Small intestine (tissue), 7 donors: ENCODE data around the gene SLC4A5. TPM values are rescaled to one million over a fixed set of nuclear protein-coding genes. Genes with fewer than 3 reads are reported as not detected.
A peak's percentile ranks its signal among the peaks of the same experiment; 100 is the strongest.
"Not testable (repeated sequence)": the region's sequence is repeated elsewhere in the genome, so short reads cannot be mapped to it uniquely, and the experiment has no call there.

Experiments
- DNase-seq, 2 donors: peaks; one replicate each; pipeline versions ENCODE4 v3.0.0 to v3.0.0-alpha.2; 2013
- FAIRE-seq: peaks from 2 replicates; lab custom pipeline; 2012; peaks lifted over from hg19 to GRCh38; lab: Jason Lieb, UNC
- H3K27ac ChIP-seq, 3 donors: one replicate each; pipeline ENCODE4 v1.5.1; 2013; ENCODE audit warnings: low read length in 2 of 3, mild to moderate bottlenecking in 2 of 3, control low read depth in 1 of 3, inconsistent platforms in 1 of 3, low read depth in 1 of 3, moderate library complexity in 1 of 3
- H3K27me3 ChIP-seq, 3 donors: one replicate each; pipeline ENCODE4 v1.6.1; 2013; ENCODE audit warnings: low read length in 3 of 3, inconsistent platforms in 1 of 3; ENCODE audit not compliant: control insufficient read depth in 3 of 3, insufficient read depth in 3 of 3
- H3K36me3 ChIP-seq, 3 donors: one replicate each; pipeline ENCODE4 v1.6.1; 2013; ENCODE audit warnings: low read length in 3 of 3, inconsistent platforms in 1 of 3, low read depth in 1 of 3, mild to moderate bottlenecking in 1 of 3, moderate library complexity in 1 of 3; ENCODE audit not compliant: control insufficient read depth in 3 of 3, insufficient read depth in 2 of 3
- H3K4me1 ChIP-seq, 3 donors: one replicate each; pipeline ENCODE4 v1.6.1; 2013; ENCODE audit warnings: low read length in 2 of 3, inconsistent platforms in 1 of 3, low read depth in 1 of 3, mild to moderate bottlenecking in 1 of 3, moderate library complexity in 1 of 3; ENCODE audit not compliant: control insufficient read depth in 3 of 3, insufficient read depth in 2 of 3
- H3K4me3 ChIP-seq, 3 donors: one replicate each; pipeline ENCODE4 v1.5.1; 2013; ENCODE audit warnings: low read length in 3 of 3, control low read depth in 1 of 3, inconsistent platforms in 1 of 3, low read depth in 1 of 3, mild to moderate bottlenecking in 1 of 3, moderate library complexity in 1 of 3
- H3K9me3 ChIP-seq, 2 donors: one replicate each; pipeline ENCODE4 v1.6.1; 2013; ENCODE audit warnings: low read depth in 1 of 2, low read length in 1 of 2; ENCODE audit not compliant: control insufficient read depth in 2 of 2, insufficient read depth in 1 of 2
- WGBS, 3 donors: extraction: QIAGEN DNeasy Blood & Tissue Kit; methylation state at CpG; one replicate each; pipeline ENCODE4 v1.1.7; 2013; 5-methylcytosine and 5-hydroxymethylcytosine counted together
- polyA plus RNA-seq, 4 donors: library from polyadenylated mRNA; stranded (reverse) in 3 of 4; unstranded in 1 of 4; fragments of 200-250 nt in 3 of 4; fragments of 120-200 nt in 1 of 4; gene quantifications; one replicate each; pipeline versions ENCODE4 v1.2.1 to v1.2.3, GENCODE V29; 2013
- donor health status: healthy with polysubstance abuse.
- donor health status: control.
- donor health status: control.
- donor health status: Bipolar disorder and iron deficiency.
- donor health status: healthy.

The SLC4A5 gene
- polyA plus RNA-seq, 4 donors = 0.43 to 2.0 (median 0.59) TPM; not detected in 1

GRCh38 chr2:74244286-74244685, 98.9 kb downstream of the SLC4A5 start:
- Histone ChIP-seq H3K36me3 (no peaks in the 10 kb centered on the region), H3K4me3 (no peak overlapping the region), H3K4me1 (no peaks in the 10 kb centered on the region), H3K9me3 (no peaks in the 10 kb centered on the region), H3K27ac (no peak overlapping the region), H3K27me3 (no peaks in the 10 kb centered on the region)
- DNase-seq (no peak), FAIRE-seq (no peak)
- WGBS, 3 donors = 86 to 91% (median 90%) methylated on average over 3 of the region's 3 CpGs

DNA sequence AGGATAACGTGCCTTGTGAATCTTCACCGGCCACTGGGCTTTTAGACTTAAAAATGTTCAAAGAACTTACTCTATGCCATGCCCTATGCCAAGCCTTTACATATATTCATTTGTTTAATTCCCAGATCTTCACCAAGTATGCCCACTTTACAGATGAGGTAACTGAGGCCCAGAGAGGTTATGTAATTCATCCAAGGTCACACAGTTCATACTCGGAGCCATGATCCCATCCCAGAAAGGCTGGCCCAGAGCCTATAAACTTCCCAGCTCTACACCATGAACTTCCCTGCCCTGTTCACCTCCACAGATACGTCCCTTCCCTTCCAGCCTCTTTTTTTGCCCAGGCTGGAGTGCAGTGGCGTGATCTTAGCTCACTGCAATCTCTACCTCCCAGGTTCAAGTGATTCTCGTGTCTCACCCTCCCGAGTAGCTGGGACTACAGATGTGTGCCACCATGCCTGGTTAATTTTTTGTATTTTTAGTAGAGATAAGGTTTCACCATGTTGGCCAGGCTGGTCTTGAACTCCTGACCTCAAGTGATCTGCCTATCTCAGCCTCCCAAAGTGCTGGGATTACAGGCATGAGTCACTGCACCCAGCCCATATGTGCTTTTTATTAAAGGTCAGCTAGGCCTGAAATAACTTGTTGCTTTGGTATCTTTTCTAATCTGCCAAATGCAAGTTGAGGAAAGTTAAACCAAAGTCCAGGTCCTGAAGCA, 100.7 kb downstream of the SLC4A5 start:
- FAIRE-seq = no peak

GRCh38 chr2:74239346-74239745, 103.9 kb downstream of the SLC4A5 start:
- DNase-seq = no peak
- Histone ChIP-seq H3K36me3 (no peaks in the 10 kb centered on the region), H3K9me3 (peaks cover 0 to 2% of the 10 kb centered on the region in 2 donors), H3K4me1 (no peaks in the 10 kb centered on the region), H3K27me3 (no peaks in the 10 kb centered on the region), H3K4me3 (no peak overlapping the region), H3K27ac (no peak overlapping the region)
- 81 to 87% (median 82%) methylated on average over 7 of the region's 7 CpGs for WGBS, 3 donors
- no peak for FAIRE-seq

More for the DNA sequence above, 100.7 kb downstream of the SLC4A5 start:
- no peak overlapping the region for H3K27ac ChIP-seq
- H3K4me1 ChIP-seq = no peaks in the 10 kb centered on the region
- peak in 1 of 2 donors; percentile 57 for DNase-seq
- no peaks in the 10 kb centered on the region for H3K27me3 ChIP-seq
- H3K4me3 ChIP-seq = no peak overlapping the region
- H3K9me3 ChIP-seq = peaks cover 0 to 2% of the 10 kb centered on the region in 2 donors
- H3K36me3 ChIP-seq = no peaks in the 10 kb centered on the region
- 68 to 81% (median 75%) methylated on average over 7 of the region's 7 CpGs for WGBS, 3 donors

DNA sequence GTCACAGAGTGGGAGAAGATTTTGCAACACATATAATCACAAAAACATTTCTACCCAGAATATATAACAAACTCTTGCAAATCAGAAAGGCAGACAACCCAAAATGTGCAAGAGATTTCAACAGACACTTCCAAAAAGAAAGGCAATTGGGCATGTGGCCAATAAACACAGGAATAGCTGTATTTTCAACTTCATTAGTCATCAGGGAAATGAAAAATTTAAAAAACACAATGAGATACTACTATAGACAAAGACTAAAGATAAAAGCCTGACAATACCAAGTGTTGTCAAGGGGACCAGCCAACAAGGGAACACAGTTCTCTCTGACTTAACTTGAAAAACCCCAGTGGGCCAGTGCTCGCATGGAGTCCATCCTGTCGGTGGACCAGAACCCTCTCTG, 104.3 kb downstream of the SLC4A5 start:
- no peak overlapping the region for H3K27ac ChIP-seq
- no peaks in the 10 kb centered on the region for H3K36me3 ChIP-seq
- FAIRE-seq (no peak), DNase-seq (no peak)
- H3K4me1 ChIP-seq = no peaks in the 10 kb centered on the region
- peaks cover 0 to 2% of the 10 kb centered on the region in 2 donors for H3K9me3 ChIP-seq
- H3K4me3 ChIP-seq = no peak overlapping the region
- H3K27me3 ChIP-seq = no peaks in the 10 kb centered on the region
- WGBS, 3 donors = 85 to 93% (median 89%) methylated on average over 2 of the region's 2 CpGs

DNA sequence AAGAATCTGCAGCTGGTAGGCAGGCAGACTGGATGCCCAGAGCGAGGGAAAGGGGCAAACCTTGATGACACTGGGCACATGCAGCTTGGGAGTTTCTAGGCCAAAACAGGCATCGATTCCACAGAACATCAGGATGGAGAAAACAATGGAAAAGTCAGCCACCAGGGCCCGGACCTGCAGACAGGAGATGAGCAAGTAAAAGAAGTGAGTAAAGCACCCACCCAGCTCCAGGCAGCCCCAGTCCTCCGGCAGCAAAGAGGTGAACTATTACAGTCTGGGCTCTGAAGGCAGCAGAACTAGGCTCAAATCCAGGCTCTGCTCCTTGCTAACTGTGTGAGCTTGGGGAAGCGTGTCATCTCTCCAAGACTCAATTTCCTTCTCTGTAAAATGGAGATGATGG, 108.2 kb downstream of the SLC4A5 start:
- Histone ChIP-seq H3K4me3 (no peak overlapping the region), H3K9me3 (peaks cover 0 to 2% of the 10 kb centered on the region in 2 donors), H3K27me3 (no peaks in the 10 kb centered on the region), H3K36me3 (no peaks in the 10 kb centered on the region), H3K4me1 (no peaks in the 10 kb centered on the region), H3K27ac (no peak overlapping the region)
- no peak for DNase-seq
- FAIRE-seq = no peak
- WGBS, 3 donors = 91 to 94% (median 92%) methylated on average over 5 of the region's 5 CpGs

- DNase-seq (no peak), FAIRE-seq (no peak)
- H3K27ac ChIP-seq = no peak overlapping the region
- H3K4me1 ChIP-seq = no peaks in the 10 kb centered on the region
- H3K4me3 ChIP-seq = no peak overlapping the region
- H3K36me3 ChIP-seq = no peaks in the 10 kb centered on the region
- no peaks in the 10 kb centered on the region for H3K27me3 ChIP-seq
- no peaks in the 10 kb centered on the region for H3K9me3 ChIP-seq
These were observed 109.6 kb downstream of the SLC4A5 start for GRCh38 chr2:74233648-74234047.

- H3K27ac ChIP-seq = no peak overlapping the region
- no peak for FAIRE-seq
- no peak for DNase-seq
- H3K36me3 ChIP-seq = no peaks in the 10 kb centered on the region
- no peak overlapping the region for H3K4me3 ChIP-seq
- H3K27me3 ChIP-seq = no peaks in the 10 kb centered on the region
- H3K4me1 ChIP-seq = no peaks in the 10 kb centered on the region
- H3K9me3 ChIP-seq = no peaks in the 10 kb centered on the region
- WGBS, 3 donors = 91 to 92% (median 92%) methylated on average over 6 of the region's 6 CpGs
These were observed 110.8 kb downstream of the SLC4A5 start for GRCh38 chr2:74232426-74232825.

DNA sequence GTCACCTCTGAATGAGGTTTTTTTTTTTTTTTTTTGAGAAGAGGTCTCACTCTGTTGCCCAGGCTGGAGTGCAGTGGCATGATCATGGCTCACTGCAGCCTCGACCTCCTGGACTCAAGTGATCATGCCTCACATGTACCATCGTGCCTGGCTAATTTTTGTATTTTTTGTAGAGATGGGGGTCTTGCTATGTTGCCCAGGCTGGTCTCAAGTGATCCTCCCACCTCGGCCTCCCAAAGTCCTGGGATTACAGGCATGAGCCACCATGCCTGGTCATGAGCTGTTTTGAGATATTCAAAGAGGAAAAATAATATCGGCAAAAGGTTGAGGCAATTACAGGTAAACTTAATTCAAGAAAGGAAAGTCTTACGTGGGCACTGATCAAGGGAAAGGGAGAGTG, 113.4 kb downstream of the SLC4A5 start:
- H3K27me3 ChIP-seq, H3K36me3 ChIP-seq, DNase-seq, H3K27ac ChIP-seq, FAIRE-seq, H3K4me3 ChIP-seq, H3K4me1 ChIP-seq, H3K9me3 ChIP-seq: not testable (repeated sequence)
- WGBS, 3 donors = 87 to 91% (median 89%) methylated on average over 5 of the region's 5 CpGs

- Histone ChIP-seq H3K9me3 (no peaks in the 10 kb centered on the region), H3K4me1 (no peaks in the 10 kb centered on the region), H3K27me3 (no peaks in the 10 kb centered on the region), H3K4me3 (peak overlapping the region in 1 of 3 donors; percentile 8), H3K36me3 (no peaks in the 10 kb centered on the region), H3K27ac (no peak overlapping the region)
- 93 to 96% (median 95%) methylated on average over 4 of the region's 4 CpGs for WGBS, 3 donors
- FAIRE-seq (no peak), DNase-seq (no peak)
These were observed 114.4 kb downstream of the SLC4A5 start for GRCh38 chr2:74228772-74229171.
